Lower leg skin (tissue), 3 donors: ENCODE measurements around the gene WDR43.

Experiments used
- CTCF ChIP-seq, 3 donors: fragments of 450-650 bp; IDR thresholded peaks; one replicate each; pipeline ENCODE4 v1.5.1; 2016; ENCODE audit warnings: antibody characterized with exemption in 3 of 3, mild to moderate bottlenecking in 3 of 3, moderate library complexity in 2 of 3
- POLR2A ChIP-seq, 2 donors: fragments of 450-650 bp; IDR thresholded peaks; one replicate each; pipeline ENCODE4 v1.6.1; 2016 to 2017; ENCODE audit warnings: antibody characterized with exemption in 2 of 2, mild to moderate bottlenecking in 1 of 2, moderate library complexity in 1 of 2

GRCh38 chr2:28994074-28994473, 99.6 kb downstream of the WDR43 start:
- TF ChIP-seq CTCF (IDR thresholded peaks at IDR 0.05): no peak
- no peak for TF ChIP-seq POLR2A (IDR thresholded peaks at IDR 0.05)
